OCI-LY3 (cell line): ENCODE results near the gene TLE3.

Experiments used
- EZH2phosphoT487 ChIP-seq: fragments of 200-600 bp; shearing (Covaris generic); IDR thresholded peaks from 2 replicates; pipeline ENCODE4 v1.6.1; 2018; ENCODE audit warnings: antibody characterized with exemption, mixed run types, low read depth
- TF ChIP-seq, protein P1 (sequence below): fragments of 200-600, 300-600 bp; sonication (generic); IDR thresholded peaks from 2 replicates; pipeline ENCODE4 v1.5.1; 2014; ENCODE audit warnings: antibody characterized with exemption, low read length, low read depth

GRCh38 chr15:70092464-70093027, 5.2 kb downstream of the TLE3 start:
- TF ChIP-seq, protein P1, sequence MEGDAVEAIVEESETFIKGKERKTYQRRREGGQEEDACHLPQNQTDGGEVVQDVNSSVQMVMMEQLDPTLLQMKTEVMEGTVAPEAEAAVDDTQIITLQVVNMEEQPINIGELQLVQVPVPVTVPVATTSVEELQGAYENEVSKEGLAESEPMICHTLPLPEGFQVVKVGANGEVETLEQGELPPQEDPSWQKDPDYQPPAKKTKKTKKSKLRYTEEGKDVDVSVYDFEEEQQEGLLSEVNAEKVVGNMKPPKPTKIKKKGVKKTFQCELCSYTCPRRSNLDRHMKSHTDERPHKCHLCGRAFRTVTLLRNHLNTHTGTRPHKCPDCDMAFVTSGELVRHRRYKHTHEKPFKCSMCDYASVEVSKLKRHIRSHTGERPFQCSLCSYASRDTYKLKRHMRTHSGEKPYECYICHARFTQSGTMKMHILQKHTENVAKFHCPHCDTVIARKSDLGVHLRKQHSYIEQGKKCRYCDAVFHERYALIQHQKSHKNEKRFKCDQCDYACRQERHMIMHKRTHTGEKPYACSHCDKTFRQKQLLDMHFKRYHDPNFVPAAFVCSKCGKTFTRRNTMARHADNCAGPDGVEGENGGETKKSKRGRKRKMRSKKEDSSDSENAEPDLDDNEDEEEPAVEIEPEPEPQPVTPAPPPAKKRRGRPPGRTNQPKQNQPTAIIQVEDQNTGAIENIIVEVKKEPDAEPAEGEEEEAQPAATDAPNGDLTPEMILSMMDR, result no peak
- TF ChIP-seq EZH2phosphoT487, result no peak
